ENCODE measurements around the gene RFESD. TPM values are rescaled to one million over a fixed set of nuclear protein-coding genes. Genes with fewer than 3 reads are reported as not detected.

The RFESD gene
- total and polyA plus RNA-seq, 2 donors (not counting 1 experiment from before 2014, with no cell fraction given) = 1.5 to 1.9 TPM

DNA sequence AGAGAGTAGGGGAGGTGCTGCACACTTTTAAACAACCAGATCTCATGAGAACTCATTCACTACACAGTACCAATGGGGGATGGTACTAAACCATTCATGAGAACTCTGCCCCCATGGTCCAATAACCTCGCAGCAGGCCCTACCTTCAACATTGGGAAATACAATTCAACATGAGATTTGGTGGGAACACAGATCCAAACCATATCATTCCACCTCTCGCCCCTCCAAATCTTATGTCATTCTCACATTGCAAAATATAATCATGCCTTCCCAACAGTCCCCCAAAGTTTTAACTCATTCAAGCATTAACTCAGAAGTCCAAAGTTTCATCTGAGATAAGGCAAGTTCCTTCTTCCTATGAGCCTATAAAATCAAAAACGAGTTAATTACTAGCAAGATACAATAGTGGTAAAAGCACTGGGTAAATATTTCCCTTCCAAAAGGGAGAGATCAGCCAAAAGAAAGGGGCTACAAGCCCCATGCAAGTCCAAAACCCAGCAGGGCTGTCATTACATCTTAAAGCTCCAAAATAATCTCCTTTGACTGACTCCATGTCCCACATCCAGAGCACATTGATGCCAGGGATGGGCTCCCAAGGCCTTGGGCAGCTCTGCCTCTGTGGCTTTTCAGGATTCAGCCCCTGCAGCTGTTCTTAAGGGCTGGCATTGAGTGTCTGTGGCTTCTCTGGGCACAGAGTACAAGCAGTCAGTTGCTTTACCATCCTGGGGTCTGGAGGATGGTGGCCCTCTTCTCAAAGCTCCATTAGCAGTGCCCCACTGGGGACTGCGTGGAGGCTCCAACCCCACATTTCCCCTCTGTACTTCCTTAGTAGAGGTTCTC is 18.4 kb upstream of the RFESD start:
- Mint-ChIP-seq H3K27me3 (no peaks in the 10 kb centered on the region), H3K4me3 (no peak overlapping the region), H3K4me1 (peaks cover 11% of the 10 kb centered on the region), H3K27ac (no peak overlapping the region), H3K9me3 (ENCODE audit: insufficient read depth) (peaks cover 2% of the 10 kb centered on the region)
- Histone ChIP-seq H3K9ac (ENCODE audit: low read length) (no peak overlapping the region), H3K4me1 (ENCODE audit: control insufficient read depth in 2 of 2, insufficient read depth in 2 of 2, low read length in 2 of 2) (peaks cover 7 to 9% of the 10 kb centered on the region in 2 donors), H3K36me3 (replicated peaks in 1 of 2; ENCODE audit: control extremely low read depth in 1 of 2, control insufficient read depth in 1 of 2, extremely low read depth in 1 of 2, insufficient read depth in 2 of 2, low read length in 1 of 2) (no peaks in the 10 kb centered on the region), H3K27me3 (replicated peaks in 1 of 4; ENCODE audit: control extremely low read depth in 1 of 4, control insufficient read depth in 3 of 4, insufficient read depth in 4 of 4, low read length in 3 of 4) (no peaks in the 10 kb centered on the region), H4K20me1 (ENCODE audit: control insufficient read depth, insufficient read depth, low read length, poor library complexity, severe bottlenecking) (no peaks in the 10 kb centered on the region), H3K9me3 (ENCODE audit: control extremely low read depth in 1 of 3, control insufficient read depth in 2 of 3, insufficient read depth in 1 of 3, low read length in 2 of 3) (peaks cover 0 to 5% (median 3%) of the 10 kb centered on the region in 3 donors), H3K4me2 (replicated peaks; ENCODE audit: low read depth, low read length, poor library complexity, severe bottlenecking) (no peak overlapping the region), H3K27ac (ENCODE audit: low read length in 2 of 2) (no peak overlapping the region), H3K79me2 (ENCODE audit: control insufficient read depth, insufficient read depth, low read length) (no peaks in the 10 kb centered on the region), H2AFZ (ENCODE audit: insufficient read depth, low read depth, low read length, poor library complexity, severe bottlenecking) (no peak overlapping the region), H3K4me3 (ENCODE audit: control extremely low read depth in 1 of 5, extremely low read depth in 1 of 5, insufficient read depth in 1 of 5, low read depth in 2 of 5, low read length in 4 of 5) (no peak overlapping the region)
- 95% methylated on average over 3 of the region's 4 CpGs for WGBS (ENCODE audit: insufficient coverage)
- DNase-seq = no peak
- ATAC-seq (ENCODE audit: low read depth) = no peak
- intact Hi-C loops (cut with micrococcal nuclease) = no loop called here
- TF ChIP-seq EZH2 (IDR thresholded peaks at IDR 0.05; ENCODE audit: borderline replicate concordance, insufficient read depth, low read depth, low read length, poor library complexity, severe bottlenecking) (no peak), CTCF (IDR thresholded peaks at IDR 0.05) (no peak)
- CTCF ChIA-PET = interaction anchor here (0.9 kb wide), 1 partner anchor 16 kb away, joined by 3 read pairs; no protein-coding TSS in a partner anchor
- POLR2A ChIA-PET = no interaction called here

DNA sequence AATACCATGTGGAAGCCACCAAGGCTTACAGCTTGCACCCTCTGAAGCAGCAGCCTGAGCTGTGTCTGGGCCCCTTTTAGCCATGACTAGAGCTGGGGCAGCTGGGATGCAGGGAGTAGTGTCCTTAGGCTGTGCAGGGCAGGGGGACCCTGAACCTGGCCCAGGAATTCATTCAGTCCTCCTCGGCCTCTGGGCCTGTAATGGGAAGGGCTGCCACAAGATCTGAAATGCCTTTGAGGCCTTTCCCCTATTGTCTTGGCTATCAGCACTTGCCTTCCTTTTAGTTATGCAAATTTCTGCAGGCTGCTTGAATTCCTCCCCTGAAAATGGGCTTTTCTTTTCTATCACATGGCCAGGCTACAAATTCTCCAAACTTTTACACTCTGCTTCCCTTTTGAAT is 17.6 kb upstream of the RFESD start:
- H3K9ac ChIP-seq (ENCODE audit: low read length) = no peak overlapping the region
- TF ChIP-seq EZH2 (IDR thresholded peaks at IDR 0.05; ENCODE audit: borderline replicate concordance, insufficient read depth, low read depth, low read length, poor library complexity, severe bottlenecking) (no peak), CTCF (IDR thresholded peaks at IDR 0.05) (no peak)
- WGBS (ENCODE audit: insufficient coverage) = 100% methylated on average over 1 of the region's 1 CpG
- Mint-ChIP-seq H3K27ac (no peak overlapping the region), H3K4me3 (no peak overlapping the region), H3K27me3 (no peaks in the 10 kb centered on the region), H3K4me1 (peaks cover 11% of the 10 kb centered on the region), H3K9me3 (ENCODE audit: insufficient read depth) (peaks cover 2% of the 10 kb centered on the region)
- no peak overlapping the region for H3K4me3 ChIP-seq (ENCODE audit: control extremely low read depth in 1 of 5, extremely low read depth in 1 of 5, insufficient read depth in 1 of 5, low read depth in 2 of 5, low read length in 4 of 5)
- ATAC-seq (ENCODE audit: low read depth) (no peak), DNase-seq (no peak)
- intact Hi-C loops (cut with micrococcal nuclease) = no loop called here
- H2AFZ ChIP-seq (ENCODE audit: insufficient read depth, low read depth, low read length, poor library complexity, severe bottlenecking) = no peak overlapping the region
- H3K27me3 ChIP-seq (replicated peaks in 1 of 4; ENCODE audit: control extremely low read depth in 1 of 4, control insufficient read depth in 3 of 4, insufficient read depth in 4 of 4, low read length in 3 of 4) = no peaks in the 10 kb centered on the region
- peaks cover 0 to 5% (median 3%) of the 10 kb centered on the region in 3 donors for H3K9me3 ChIP-seq (ENCODE audit: control extremely low read depth in 1 of 3, control insufficient read depth in 2 of 3, insufficient read depth in 1 of 3, low read length in 2 of 3)
- H3K27ac ChIP-seq (ENCODE audit: low read length in 2 of 2) = no peak overlapping the region
- no peaks in the 10 kb centered on the region for H3K79me2 ChIP-seq (ENCODE audit: control insufficient read depth, insufficient read depth, low read length)
- no peak overlapping the region for H3K4me2 ChIP-seq (replicated peaks; ENCODE audit: low read depth, low read length, poor library complexity, severe bottlenecking)
- CTCF ChIA-PET = no interaction called here
- POLR2A ChIA-PET = no interaction called here
- H4K20me1 ChIP-seq (ENCODE audit: control insufficient read depth, insufficient read depth, low read length, poor library complexity, severe bottlenecking) = no peaks in the 10 kb centered on the region
- H3K36me3 ChIP-seq (replicated peaks in 1 of 2; ENCODE audit: control extremely low read depth in 1 of 2, control insufficient read depth in 1 of 2, extremely low read depth in 1 of 2, insufficient read depth in 2 of 2, low read length in 1 of 2) = no peaks in the 10 kb centered on the region
- H3K4me1 ChIP-seq (ENCODE audit: control insufficient read depth in 2 of 2, insufficient read depth in 2 of 2, low read length in 2 of 2) = peaks cover 7 to 9% of the 10 kb centered on the region in 2 donors
